H9 (cell line): ENCODE results near the gene CACNA1G. TPM values are rescaled to one million over a fixed set of nuclear protein-coding genes. Genes with fewer than 3 reads are reported as not detected.

Source experiments
- DNase-seq: peaks from one replicate; pipeline ENCODE4 v3.0.0-alpha.2; 2017
- H2AFZ ChIP-seq: one replicate; pipeline ENCODE4 v1.6.1; 2013; ENCODE audit warnings: mild to moderate bottlenecking, low read length, control low read depth, moderate library complexity
- H2AK5ac ChIP-seq: 2 replicates; pipeline ENCODE4 v1.6.1; 2013; ENCODE audit warnings: low read length, control low read depth, mixed read lengths; ENCODE audit not compliant: insufficient read length
- H2BK120ac ChIP-seq: one replicate; pipeline ENCODE4 v1.6.1; 2013; ENCODE audit warnings: low read depth, mild to moderate bottlenecking, low read length, control low read depth, inconsistent platforms; ENCODE audit not compliant: poor library complexity, severe bottlenecking
- H2BK12ac ChIP-seq: 2 replicates; pipeline ENCODE4 v1.6.1; 2013; ENCODE audit warnings: low read length, control low read depth, mixed read lengths, low read depth; ENCODE audit not compliant: insufficient read length
- H2BK15ac ChIP-seq: 2 replicates; pipeline ENCODE4 v1.6.1; 2013; ENCODE audit warnings: low read depth, low read length, control low read depth
- H2BK20ac ChIP-seq: one replicate; pipeline ENCODE4 v1.6.1; 2013; ENCODE audit warnings: low read depth, mild to moderate bottlenecking, low read length, control low read depth, inconsistent platforms; ENCODE audit not compliant: poor library complexity, severe bottlenecking
- H2BK5ac ChIP-seq: 2 replicates; pipeline ENCODE4 v1.6.1; 2013; ENCODE audit warnings: low read length, control low read depth, mixed read lengths; ENCODE audit not compliant: insufficient read length
- H3K14ac ChIP-seq: 2 replicates; pipeline ENCODE4 v1.6.1; 2013; ENCODE audit warnings: low read length, control low read depth; ENCODE audit not compliant: insufficient read depth
- H3K18ac ChIP-seq: 2 replicates; pipeline ENCODE4 v1.6.1; 2013; ENCODE audit warnings: low read depth, mild to moderate bottlenecking, mixed read lengths, low read length, control low read depth; ENCODE audit not compliant: insufficient read length
- H3K23ac ChIP-seq: 2 replicates; pipeline ENCODE4 v1.6.1; 2013; ENCODE audit warnings: low read length, control low read depth, mixed read lengths, low read depth; ENCODE audit not compliant: insufficient read length
- H3K23me2 ChIP-seq: 2 replicates; pipeline ENCODE4 v1.6.1; 2013; ENCODE audit warnings: low read depth, mild to moderate bottlenecking, mixed read lengths, low read length, control low read depth; ENCODE audit not compliant: insufficient read length, poor library complexity, severe bottlenecking
- H3K27ac ChIP-seq: 2 replicates; pipeline ENCODE4 v1.5.1; 2013; ENCODE audit warnings: low read length, control low read depth, mixed read lengths, low read depth; ENCODE audit not compliant: insufficient read length
- H3K27me3 ChIP-seq: 2 replicates; pipeline ENCODE4 v1.6.1; 2013; ENCODE audit warnings: low read length, control low read depth, inconsistent platforms; ENCODE audit not compliant: insufficient read depth
- H3K4ac ChIP-seq: 2 replicates; pipeline ENCODE4 v1.6.1; 2013; ENCODE audit warnings: low read depth, mild to moderate bottlenecking, control low read depth, inconsistent platforms, low read length, moderate library complexity
- H3K4me1 ChIP-seq: 2 replicates; pipeline ENCODE4 v1.6.1; 2013; ENCODE audit warnings: low read length, control low read depth, inconsistent platforms; ENCODE audit not compliant: insufficient read depth
- H3K4me2 ChIP-seq: 2 replicates; pipeline ENCODE4 v1.6.1; 2013; ENCODE audit warnings: low read length, control low read depth, mixed read lengths; ENCODE audit not compliant: insufficient read length, insufficient read depth
- H3K56ac ChIP-seq: 2 replicates; pipeline ENCODE4 v1.6.1; 2013; ENCODE audit warnings: low read depth, mild to moderate bottlenecking, mixed read lengths, low read length, control low read depth; ENCODE audit not compliant: insufficient read length
- H3K79me1 ChIP-seq: 2 replicates; pipeline ENCODE4 v1.6.1; 2013; ENCODE audit warnings: low read depth, mild to moderate bottlenecking, moderate library complexity, low read length, control low read depth, inconsistent platforms; ENCODE audit not compliant: insufficient read depth, poor library complexity, severe bottlenecking
- H3K79me2 ChIP-seq: 2 replicates; pipeline ENCODE4 v1.6.1; 2013; ENCODE audit warnings: low read length, control low read depth, inconsistent platforms; ENCODE audit not compliant: insufficient read depth
- H3K9ac ChIP-seq: 2 replicates; pipeline ENCODE4 v1.6.1; 2013; ENCODE audit warnings: low read length, control low read depth, mixed read lengths; ENCODE audit not compliant: insufficient read length; ENCODE audit errors: extremely low read depth
- H3K9me3 ChIP-seq: one replicate; pipeline ENCODE4 v1.6.1; 2013; ENCODE audit warnings: low read depth, low read length, inconsistent platforms; ENCODE audit not compliant: control insufficient read depth
- H3T11ph ChIP-seq: one replicate; pipeline ENCODE4 v1.6.1; 2013; ENCODE audit warnings: mild to moderate bottlenecking, low read length, control low read depth, inconsistent platforms
- H4K20me1 ChIP-seq: one replicate; pipeline ENCODE4 v1.6.1; 2013; ENCODE audit not compliant: control insufficient read depth, insufficient read length, insufficient read depth
- H4K5ac ChIP-seq: 2 replicates; pipeline ENCODE4 v1.6.1; 2013; ENCODE audit warnings: low read depth, mild to moderate bottlenecking, mixed read lengths, low read length, control low read depth; ENCODE audit not compliant: insufficient read length
- H4K8ac ChIP-seq: replicated peaks from 2 replicates; pipeline ENCODE4 v1.6.1; 2013; ENCODE audit warnings: low read length, control low read depth, mixed read lengths, low read depth; ENCODE audit not compliant: insufficient read length
- H4K91ac ChIP-seq: 2 replicates; pipeline ENCODE4 v1.6.1; 2013; ENCODE audit warnings: low read depth, mild to moderate bottlenecking, moderate library complexity, mixed read lengths, low read length, control low read depth; ENCODE audit not compliant: insufficient read length
- H3K27ac Mint-ChIP-seq, 3 experiments: 2 replicates in 2 of 3; 3 replicates in 1 of 3; pipeline ENCODE4 v1.8.0; 2020 to 2021; ENCODE audit warnings: mixed read lengths in 3 of 3, mild to moderate bottlenecking in 1 of 3, moderate library complexity in 1 of 3
- H3K27me3 Mint-ChIP-seq: 2 replicates; pipeline ENCODE4 v1.8.0; 2021; ENCODE audit warnings: low read depth, mild to moderate bottlenecking, moderate library complexity, mixed read lengths
- H3K36me3 Mint-ChIP-seq, 3 experiments: 2 replicates in 2 of 3; 3 replicates in 1 of 3; pipeline ENCODE4 v1.8.0; 2020 to 2021; ENCODE audit warnings: low read depth in 3 of 3, mixed read lengths in 3 of 3; ENCODE audit not compliant: insufficient read depth in 1 of 3
- H3K4me1 Mint-ChIP-seq, 2 experiments: 2 replicates each; pipeline ENCODE4 v1.8.0; 2020; ENCODE audit warnings: mixed read lengths in 2 of 2
- H3K4me3 Mint-ChIP-seq, 2 experiments: 2 replicates in 1 of 2; 3 replicates in 1 of 2; pipeline ENCODE4 v1.8.0; 2020 to 2021; ENCODE audit warnings: mild to moderate bottlenecking in 2 of 2, mixed read lengths in 2 of 2, moderate library complexity in 1 of 2
- H3K9me3 Mint-ChIP-seq, 2 experiments: 2 replicates in 1 of 2; 3 replicates in 1 of 2; pipeline ENCODE4 v1.8.0; 2020; ENCODE audit warnings: mild to moderate bottlenecking in 2 of 2, mixed read lengths in 2 of 2, moderate library complexity in 1 of 2
- WGBS: extraction: QIAGEN DNeasy Blood & Tissue Kit; methylation state at CpG from one replicate; pipeline ENCODE4 v1.1.7; 2013; ENCODE audit warnings: missing lambda C conversion rate, low lambda C conversion rate, mixed read lengths; ENCODE audit not compliant: insufficient read length; ENCODE audit errors: extremely low coverage; 5-methylcytosine and 5-hydroxymethylcytosine counted together
- total RNA-seq: library from RNA; stranded (reverse); gene quantifications from 2 replicates; pipeline ENCODE4 v1.2.1, GENCODE V29; 2021
- TF ChIP-seq, protein P1 (sequence below): fragments of 200-600 bp; sonication (generic); conservative IDR thresholded peaks from 3 replicates; pipeline ENCODE4 v1.8.0; 2021; ENCODE audit warnings: antibody characterized with exemption, mild to moderate bottlenecking

The CACNA1G gene
- total RNA-seq, 1 experiment from 2014 or later: 1.5 TPM

DNA sequence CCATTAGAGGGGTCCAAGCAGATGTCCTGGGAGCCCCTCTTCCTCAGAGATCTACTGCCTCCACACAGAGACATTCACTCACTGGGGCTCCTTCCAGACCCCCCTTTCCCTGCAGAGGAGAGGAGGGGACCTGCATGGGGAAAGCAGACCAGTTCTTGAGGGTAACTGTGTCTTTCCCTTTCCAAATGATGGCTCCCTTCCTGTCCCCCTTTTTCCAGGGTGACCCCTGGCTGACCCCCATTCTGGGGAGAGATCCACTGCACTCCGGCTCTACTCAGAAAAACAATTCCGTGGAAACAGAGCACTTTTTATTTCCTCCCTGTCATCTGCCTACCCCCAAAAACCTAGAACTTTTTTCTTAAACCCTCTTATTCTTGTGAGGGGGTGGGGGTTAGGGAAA lies 6.4 kb downstream of the CACNA1G start:
- H3K9ac ChIP-seq: no peak overlapping the region
- no peak overlapping the region for H4K5ac ChIP-seq
- H3K4me1 Mint-ChIP-seq: peaks cover 38 to 73% of the 10 kb centered on the region in 2 experiments
- no peak overlapping the region for H4K8ac ChIP-seq
- H3K27ac ChIP-seq: no peak overlapping the region
- no peak overlapping the region for H2AFZ ChIP-seq
- WGBS: no CpG with 5 or more reads among the region's 2 CpGs
- DNase-seq: no peak
- no peak overlapping the region for H3K56ac ChIP-seq
- peaks cover 38% of the 10 kb centered on the region for H3K27me3 ChIP-seq
- H3K27me3 Mint-ChIP-seq: peaks cover 72% of the 10 kb centered on the region
- H2AK5ac ChIP-seq: no peak overlapping the region
- no peak overlapping the region for H2BK120ac ChIP-seq
- no peak overlapping the region for H3K18ac ChIP-seq
- no peaks in the 10 kb centered on the region for H4K20me1 ChIP-seq
- no peak overlapping the region for H2BK5ac ChIP-seq
- H3K79me1 ChIP-seq: no peaks in the 10 kb centered on the region
- no peak overlapping the region; the same call in 1 of the 2 replicates for H3K14ac ChIP-seq
- H2BK12ac ChIP-seq: no peak overlapping the region
- H3T11ph ChIP-seq: no peak overlapping the region
- peaks cover 0 to 2% (median 0%) of the 10 kb centered on the region in 3 experiments; a peak in 1 of 7 replicates for H3K36me3 Mint-ChIP-seq
- no peak overlapping the region for H3K4me2 ChIP-seq
- no peaks in the 10 kb centered on the region for H3K79me2 ChIP-seq
- H3K4me1 ChIP-seq: peaks cover 2% of the 10 kb centered on the region; the same call in 1 of the 2 replicates
- no peaks in the 10 kb centered on the region for H3K9me3 Mint-ChIP-seq
- H4K91ac ChIP-seq: no peak overlapping the region
- H3K27ac Mint-ChIP-seq: no peak overlapping the region; a peak in 1 of 7 replicates
- H3K4ac ChIP-seq: no peak overlapping the region
- no peak overlapping the region for H3K4me3 Mint-ChIP-seq
- H2BK15ac ChIP-seq: no peak overlapping the region
- no peaks in the 10 kb centered on the region for H3K9me3 ChIP-seq
- no peak overlapping the region for H3K23ac ChIP-seq
- H3K23me2 ChIP-seq: peaks cover 5% of the 10 kb centered on the region
- no peak overlapping the region for H2BK20ac ChIP-seq
- TF ChIP-seq, protein P1, sequence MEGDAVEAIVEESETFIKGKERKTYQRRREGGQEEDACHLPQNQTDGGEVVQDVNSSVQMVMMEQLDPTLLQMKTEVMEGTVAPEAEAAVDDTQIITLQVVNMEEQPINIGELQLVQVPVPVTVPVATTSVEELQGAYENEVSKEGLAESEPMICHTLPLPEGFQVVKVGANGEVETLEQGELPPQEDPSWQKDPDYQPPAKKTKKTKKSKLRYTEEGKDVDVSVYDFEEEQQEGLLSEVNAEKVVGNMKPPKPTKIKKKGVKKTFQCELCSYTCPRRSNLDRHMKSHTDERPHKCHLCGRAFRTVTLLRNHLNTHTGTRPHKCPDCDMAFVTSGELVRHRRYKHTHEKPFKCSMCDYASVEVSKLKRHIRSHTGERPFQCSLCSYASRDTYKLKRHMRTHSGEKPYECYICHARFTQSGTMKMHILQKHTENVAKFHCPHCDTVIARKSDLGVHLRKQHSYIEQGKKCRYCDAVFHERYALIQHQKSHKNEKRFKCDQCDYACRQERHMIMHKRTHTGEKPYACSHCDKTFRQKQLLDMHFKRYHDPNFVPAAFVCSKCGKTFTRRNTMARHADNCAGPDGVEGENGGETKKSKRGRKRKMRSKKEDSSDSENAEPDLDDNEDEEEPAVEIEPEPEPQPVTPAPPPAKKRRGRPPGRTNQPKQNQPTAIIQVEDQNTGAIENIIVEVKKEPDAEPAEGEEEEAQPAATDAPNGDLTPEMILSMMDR: no peak
